Head of caudate nucleus (tissue), 42 donors: ENCODE measurements around the gene CUBN.
A peak's percentile ranks its signal among the peaks of the same experiment; 100 is the strongest.

ENCODE experiments used
- DNase-seq, 42 donors: peaks; one replicate each; pipeline versions ENCODE4 v3.0.0 to v3.0.0-alpha.2; 2020 to 2021; ENCODE audit warnings: mixed read lengths in 7 of 42
- intact Hi-C: fragments of 100-400 bp; cut with DNase I; formaldehyde crosslinking; loops from one replicate; pipeline ENCODE4 v1.15.0; 2022

CUBN gene

DNA sequence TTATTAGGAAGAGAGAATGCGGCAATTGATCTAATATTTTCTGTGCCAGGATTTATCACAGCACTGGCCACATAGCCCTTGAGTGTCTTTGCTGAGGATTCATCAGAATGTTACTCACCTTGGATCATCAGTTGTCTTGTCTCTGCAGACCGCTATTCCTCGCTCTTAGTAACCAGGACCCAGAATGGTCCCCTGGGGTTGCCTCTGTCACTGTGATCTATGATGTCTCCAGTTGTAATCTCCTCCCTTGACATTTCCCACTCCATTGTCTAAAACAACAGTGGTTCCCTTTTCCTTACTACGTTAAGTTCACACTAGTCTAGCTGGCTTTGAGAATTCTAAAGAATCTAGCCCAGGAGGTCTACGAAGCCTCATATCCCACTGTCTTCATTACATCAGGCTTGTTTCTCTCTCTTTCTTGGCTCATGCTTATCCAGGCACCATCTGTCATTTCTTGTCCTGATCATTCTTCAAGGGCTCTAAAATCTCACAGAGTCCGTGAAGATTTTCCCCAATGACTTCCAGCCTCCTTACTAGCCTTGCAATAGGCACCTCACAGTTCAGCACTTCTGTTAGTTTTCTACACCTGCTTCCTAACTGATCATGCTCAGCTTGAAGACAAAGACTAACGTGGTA lies 125.8 kb downstream of the CUBN start:
- DNase-seq: no peak
- intact Hi-C loops: no loop called here

DNA sequence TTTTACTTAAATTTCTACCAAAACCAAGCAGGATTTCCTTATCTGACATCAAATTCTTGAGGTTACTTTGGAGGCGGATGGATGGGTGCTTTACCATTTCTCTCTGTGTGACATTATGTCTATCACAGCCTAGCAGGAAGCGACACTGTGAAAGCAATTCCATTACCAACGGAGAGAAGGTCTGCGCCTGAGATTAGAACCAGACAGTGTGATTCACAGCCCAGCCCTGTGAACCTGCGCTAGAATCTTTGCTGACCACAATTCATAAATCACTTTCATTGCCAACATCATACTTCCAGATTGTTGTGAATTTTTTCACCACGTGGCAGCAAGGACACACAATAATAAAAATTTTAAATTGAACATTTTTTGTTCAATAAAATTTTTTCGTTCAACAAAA lies 126.5 kb downstream of the CUBN start:
- DNase-seq: no peak
- intact Hi-C loops: no loop called here

DNA sequence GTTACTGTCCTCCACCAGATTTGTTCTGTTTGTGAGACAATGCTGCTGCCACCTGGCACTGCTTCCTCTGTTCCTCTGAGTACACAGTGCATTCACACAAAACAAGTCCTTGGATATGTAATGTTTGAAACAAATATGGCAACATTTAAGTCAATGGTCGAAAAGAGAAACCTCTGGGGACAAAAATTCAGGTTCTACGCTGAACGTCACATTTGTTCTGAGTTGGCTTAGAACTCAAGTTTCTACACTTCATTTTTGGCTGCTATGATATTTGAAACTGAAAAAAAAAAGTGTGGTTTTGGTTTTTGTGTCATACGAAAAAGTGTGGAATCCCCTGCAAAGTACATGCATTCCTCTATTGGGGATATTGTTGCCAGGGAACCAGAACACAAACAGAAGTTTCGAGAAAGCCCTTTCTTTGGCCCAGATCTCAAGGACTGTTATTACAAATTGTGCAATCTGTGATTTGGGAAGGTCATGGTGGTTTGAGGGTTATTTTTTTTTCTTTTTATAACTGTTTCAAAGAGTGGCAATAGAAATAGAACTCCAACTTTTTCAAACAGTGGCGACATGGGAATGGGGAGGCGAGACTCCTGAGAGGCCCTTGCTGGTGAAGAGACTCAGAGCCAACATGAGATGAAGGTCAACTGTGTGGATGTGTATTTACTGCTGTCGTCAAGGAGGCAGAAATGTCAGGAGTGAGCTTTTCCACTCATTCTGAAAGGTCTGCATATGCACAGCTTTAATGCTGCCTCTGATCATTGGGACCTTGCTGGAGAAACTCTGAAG lies 127.5 kb downstream of the CUBN start:
- no peak for DNase-seq
- intact Hi-C loops: no loop called here

DNA sequence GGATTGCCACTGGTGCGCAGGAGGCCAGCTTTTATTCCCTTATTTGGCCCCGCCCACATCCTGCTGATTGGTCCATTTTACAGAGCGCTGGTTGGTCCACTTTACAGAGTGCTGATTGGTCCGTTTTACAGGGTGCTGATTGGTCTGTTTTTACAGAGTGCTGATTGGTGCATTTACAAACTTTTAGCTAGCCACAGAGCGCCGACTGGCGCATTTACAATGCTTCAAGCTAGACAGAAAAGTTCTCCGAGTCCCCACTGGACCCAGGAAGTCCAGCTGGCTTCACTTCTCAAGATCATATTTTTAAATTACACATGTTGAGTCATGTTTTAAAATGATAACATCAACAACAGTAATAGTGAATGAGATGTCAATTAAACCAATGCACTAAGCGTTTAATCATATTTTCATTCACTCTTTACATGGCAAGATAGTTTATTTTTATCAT lies 128.3 kb downstream of the CUBN start:
- intact Hi-C loops: no loop called here
- DNase-seq: no peak

GRCh38 chr10:16999665-17000451 lies 129.8 kb downstream of the CUBN start:
- intact Hi-C loops: no loop called here
- no peak for DNase-seq

DNA sequence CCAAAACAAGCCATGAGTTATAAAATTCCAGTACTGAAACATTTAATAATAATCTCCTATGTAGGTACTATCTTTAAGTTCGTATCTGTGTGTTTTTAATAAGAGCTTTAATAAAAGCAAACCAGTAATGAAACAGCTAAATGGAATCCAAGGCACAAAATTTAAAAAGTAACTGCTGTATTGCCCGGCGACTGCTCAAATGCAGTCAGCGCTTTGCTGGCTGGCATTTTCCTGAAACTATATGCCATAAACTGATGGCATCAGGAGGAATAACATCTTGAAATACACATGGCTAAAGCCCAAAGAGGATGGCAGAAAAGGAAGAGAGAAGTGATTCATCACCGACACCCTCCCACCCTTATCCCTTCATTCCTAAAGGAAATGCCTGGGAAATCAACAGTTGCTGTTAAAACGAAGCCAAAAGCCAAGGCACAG lies 133.1 kb downstream of the CUBN start:
- intact Hi-C loops: no loop called here
- DNase-seq: no peak

DNA sequence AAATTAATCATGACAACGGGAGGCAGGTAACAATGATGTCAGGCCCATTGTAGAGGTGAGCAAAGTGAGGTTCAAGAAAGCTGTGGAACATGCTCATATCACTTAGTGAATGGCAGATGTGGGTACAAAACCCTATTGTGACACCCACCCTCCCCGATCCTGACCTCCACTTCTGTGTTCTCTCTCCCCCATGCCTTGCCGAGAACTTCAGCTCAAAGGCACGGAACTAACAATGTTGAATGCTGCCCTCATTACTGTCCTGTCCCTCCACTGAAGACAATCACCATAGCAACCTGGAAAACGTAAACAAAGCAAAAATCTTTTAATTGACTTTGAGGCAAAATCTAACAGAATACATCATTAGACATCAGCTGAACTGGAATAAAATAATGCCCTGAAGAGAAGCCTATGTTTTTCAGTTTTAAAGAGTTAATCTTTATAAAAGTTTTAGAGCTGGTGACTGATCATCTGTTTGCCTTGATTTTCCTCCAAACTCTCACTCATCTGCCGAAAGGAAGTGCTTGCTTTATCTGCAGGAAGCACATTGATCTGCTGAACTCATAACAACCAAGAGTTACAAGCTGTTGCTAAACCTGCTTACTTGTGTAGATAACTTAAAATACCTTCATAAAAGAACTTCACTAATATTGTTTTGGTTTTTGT lies 133.6 kb downstream of the CUBN start:
- no peak for DNase-seq
- intact Hi-C loops: no loop called here

DNA sequence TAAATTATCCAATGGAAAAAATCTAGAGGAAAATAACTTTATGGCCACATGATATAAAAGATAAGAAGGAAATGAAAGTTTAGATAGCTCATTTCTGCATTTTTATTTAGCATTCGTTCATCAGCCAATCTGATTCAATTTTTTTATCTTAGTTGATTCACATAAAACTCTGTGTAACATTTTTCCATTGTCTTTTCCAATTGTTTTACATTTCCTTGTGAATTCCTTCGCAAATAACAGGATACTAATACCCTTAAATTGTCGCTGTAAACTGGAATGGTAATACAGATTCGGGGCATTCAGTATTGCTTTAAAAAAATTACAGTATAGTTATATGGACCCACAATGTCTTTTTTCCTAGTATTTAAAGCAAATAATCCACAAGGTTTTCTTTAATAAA lies 136.4 kb downstream of the CUBN start:
- intact Hi-C loops: no loop called here

DNA sequence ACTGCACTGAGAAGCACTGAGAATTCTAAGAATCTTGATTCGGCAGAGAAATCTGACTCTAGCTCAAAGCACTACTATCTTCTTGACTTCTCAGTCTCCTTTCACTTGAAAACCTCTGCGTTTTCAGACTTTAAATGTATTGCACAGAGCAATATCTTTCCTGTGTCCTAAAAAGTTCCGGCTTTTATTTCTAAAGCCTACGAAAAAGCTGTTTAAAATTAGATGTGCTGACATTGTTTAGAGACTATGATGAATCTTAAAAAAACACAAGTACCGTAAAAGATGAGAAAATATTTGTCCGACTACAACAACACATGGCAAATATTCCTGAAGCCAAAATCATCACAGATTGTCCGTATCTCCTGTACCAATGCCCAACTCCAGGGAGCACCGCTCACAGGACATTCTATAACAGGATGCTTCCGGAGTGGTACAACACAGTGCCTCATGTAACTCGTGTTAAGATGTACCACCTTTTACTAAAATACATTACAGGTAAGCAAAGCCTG lies 136.9 kb downstream of the CUBN start:
- intact Hi-C loops: no loop called here
- no peak for DNase-seq

More for the DNA sequence above, 136.4 kb downstream of the CUBN start:
- DNase-seq: no peak

- no peak for DNase-seq
These were observed 138.6 kb downstream of the CUBN start for GRCh38 chr10:16991011-16991410.

DNA sequence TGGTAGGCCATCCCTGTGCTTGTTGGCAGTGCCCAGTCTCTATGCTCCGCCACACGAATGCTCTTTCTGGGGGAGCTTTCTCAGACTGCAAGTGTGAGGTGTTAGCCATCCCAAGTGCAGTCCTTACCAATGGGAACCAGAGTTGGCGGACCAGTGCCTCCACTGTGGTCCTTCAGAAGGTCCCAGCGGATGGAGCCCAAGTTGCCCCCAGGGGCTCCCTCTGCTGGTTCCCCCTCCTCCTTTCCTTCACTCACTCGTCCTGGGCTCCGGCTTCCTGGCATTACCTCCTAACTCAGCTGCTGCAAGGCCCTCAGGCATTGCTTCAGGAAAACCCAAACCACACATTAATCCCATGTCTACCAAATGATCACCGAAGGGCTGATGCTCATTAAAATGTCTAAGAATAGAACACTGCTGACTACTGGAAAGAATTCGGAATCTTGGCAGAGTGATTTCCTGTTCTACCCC lies 139.8 kb downstream of the CUBN start:
- intact Hi-C loops: no loop called here
- no peak for DNase-seq

More at GRCh38 chr10:16991011-16991410, 138.6 kb downstream of the CUBN start:
- intact Hi-C loops: no loop called here

GRCh38 chr10:16988900-16989299 lies 140.7 kb downstream of the CUBN start:
- no peak for DNase-seq

GRCh38 chr10:16987976-16988610 lies 141.5 kb downstream of the CUBN start:
- intact Hi-C loops: no loop called here
- DNase-seq: peak in 3 of 42 donors; percentile 14 to 52 (median 47)

More at GRCh38 chr10:16988900-16989299, 140.7 kb downstream of the CUBN start:
- intact Hi-C loops: no loop called here

- no peak for DNase-seq
- intact Hi-C loops: no loop called here
These were observed 142.4 kb downstream of the CUBN start for GRCh38 chr10:16987206-16987621.

- intact Hi-C loops: no loop called here
- peak in 10 of 42 donors; percentile 11 to 72 (median 27) for DNase-seq
These were observed 143.0 kb downstream of the CUBN start for GRCh38 chr10:16986406-16987205.

DNA sequence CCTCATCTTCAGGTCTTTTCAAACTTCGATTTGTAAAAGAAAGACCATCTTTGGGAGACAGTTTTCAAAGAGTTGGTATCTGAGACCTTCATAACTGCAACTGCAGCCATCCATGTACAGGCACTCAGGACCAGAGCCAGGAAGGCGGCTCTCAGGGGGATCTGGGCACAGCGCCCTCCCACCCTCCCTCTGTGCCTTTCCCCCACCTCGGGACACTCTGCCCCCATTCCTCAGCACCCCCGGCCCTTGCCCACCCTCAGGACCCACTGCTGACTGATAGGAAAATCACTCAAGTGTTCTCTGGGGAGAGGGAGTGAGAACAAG lies 143.6 kb downstream of the CUBN start:
- intact Hi-C loops: no loop called here
- peak in 27 of 42 donors; percentile 8 to 69 (median 25) for DNase-seq

GRCh38 chr10:16984242-16984641 lies 145.4 kb downstream of the CUBN start:
- DNase-seq: no peak
- intact Hi-C loops: no loop called here

DNA sequence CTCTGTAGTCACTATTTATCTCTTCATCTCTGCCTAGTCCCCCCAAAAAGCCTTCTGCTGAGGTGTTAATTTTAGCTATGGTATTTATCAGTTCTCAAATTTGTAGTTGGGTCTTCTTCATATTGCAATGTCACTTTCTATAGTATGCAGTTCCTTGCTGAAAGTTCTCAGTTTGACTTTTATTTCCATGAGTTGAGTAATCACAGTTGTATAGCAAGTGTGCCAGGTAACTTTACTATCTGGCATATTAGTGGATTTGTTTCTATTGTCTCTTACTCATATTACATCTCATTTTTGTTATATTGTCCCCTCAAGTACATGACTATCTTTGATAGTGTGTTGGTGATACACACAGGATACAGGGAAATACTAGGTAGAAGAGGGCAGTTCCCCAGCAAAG lies 152.8 kb downstream of the CUBN start:
- intact Hi-C loops: no loop called here
- no peak for DNase-seq
